ENCODE data around the gene ATP6V0D1.

ATP6V0D1 gene

DNA sequence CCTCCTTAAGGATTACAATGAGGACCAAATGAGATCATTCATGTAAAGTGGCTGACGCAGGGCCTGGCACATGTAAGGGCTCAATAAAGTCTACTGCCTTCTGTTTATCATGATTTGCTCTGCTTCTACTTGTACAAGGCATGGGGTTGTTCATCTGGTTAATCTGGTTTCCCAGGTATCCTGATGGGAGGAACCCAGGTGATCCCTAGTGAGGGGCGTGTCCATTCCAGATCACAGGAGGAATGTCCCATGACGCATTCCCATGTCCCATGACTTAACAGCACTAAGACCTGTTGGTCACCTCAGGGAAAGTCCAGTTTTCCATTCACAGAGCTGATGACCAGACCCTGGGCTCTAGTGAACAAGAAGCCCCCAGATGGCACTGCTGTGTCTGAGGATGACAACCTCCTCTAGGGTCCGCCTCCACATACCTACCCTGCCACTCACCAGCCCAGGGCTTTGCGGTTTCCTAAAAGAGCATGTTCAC lies 76.2 kb downstream of the ATP6V0D1 start:
- no peak for DNase-seq

GRCh38 chr16:67403976-67404555 lies 76.9 kb downstream of the ATP6V0D1 start:
- DNase-seq: no peak

- no peak for DNase-seq
Observed at GRCh38 chr16:67400901-67401300, 80.1 kb downstream of the ATP6V0D1 start.

- no peak for DNase-seq
Observed at GRCh38 chr16:67399749-67400704, 80.9 kb downstream of the ATP6V0D1 start.

DNA sequence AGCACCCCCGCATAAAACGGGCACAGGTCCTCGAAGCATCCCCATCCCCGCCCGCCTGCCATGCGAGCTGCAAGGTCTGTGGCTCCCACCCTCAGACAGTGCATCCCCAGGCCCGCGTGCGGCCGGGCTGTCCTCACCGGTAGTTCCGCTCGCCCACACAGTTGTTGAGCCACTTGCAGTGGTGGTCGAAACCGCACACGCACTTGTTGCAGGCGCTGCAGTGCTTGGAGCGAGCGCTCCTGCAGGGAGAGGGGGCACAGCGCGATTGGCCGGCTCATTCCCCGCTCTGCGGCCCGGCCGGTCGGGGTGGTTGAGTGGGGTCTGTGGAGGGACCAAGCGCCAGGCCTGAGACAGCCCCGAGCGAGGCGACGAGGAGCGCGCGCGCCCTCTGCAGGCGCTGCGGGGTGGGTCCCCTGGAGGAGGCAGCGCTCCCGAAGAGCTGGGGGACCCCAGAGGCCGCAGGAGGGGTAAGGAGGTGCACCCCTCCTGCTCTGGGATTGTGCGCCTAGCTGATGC lies 81.7 kb downstream of the ATP6V0D1 start:
- DNase-seq: peak; percentile 73 to 78

DNA sequence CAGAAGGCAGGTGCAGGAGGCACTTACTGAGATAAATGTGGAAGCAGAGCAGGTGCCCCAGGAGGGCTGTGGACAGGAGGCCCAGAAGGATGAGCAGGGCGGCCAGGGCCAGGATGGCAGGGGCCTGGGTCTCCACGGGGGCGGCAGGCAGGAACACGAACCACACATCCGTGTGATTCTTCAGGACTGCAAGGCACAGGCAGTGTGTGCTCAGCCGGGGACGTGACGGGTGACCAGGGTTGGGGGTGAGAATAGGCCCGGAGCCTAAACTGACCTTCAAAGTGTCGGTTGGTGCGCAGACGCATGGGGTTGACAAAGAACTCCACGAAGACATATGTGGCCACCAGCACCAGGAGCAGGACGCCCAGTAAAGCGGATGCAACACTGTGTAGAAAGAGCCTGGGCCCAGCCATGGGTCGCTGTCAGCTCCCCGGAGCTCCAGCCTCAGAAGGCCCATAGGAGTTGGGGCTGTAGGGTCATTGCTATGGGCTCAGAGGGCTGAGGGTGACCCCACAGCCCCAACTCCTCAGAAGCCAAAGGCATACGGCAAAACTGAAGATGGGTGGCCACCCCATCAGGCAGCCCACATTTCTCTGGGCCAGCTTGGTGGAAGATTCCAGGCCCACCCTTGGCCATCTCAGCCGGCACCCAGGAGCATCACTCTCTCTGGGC lies 82.3 kb downstream of the ATP6V0D1 start:
- DNase-seq: no peak

DNA sequence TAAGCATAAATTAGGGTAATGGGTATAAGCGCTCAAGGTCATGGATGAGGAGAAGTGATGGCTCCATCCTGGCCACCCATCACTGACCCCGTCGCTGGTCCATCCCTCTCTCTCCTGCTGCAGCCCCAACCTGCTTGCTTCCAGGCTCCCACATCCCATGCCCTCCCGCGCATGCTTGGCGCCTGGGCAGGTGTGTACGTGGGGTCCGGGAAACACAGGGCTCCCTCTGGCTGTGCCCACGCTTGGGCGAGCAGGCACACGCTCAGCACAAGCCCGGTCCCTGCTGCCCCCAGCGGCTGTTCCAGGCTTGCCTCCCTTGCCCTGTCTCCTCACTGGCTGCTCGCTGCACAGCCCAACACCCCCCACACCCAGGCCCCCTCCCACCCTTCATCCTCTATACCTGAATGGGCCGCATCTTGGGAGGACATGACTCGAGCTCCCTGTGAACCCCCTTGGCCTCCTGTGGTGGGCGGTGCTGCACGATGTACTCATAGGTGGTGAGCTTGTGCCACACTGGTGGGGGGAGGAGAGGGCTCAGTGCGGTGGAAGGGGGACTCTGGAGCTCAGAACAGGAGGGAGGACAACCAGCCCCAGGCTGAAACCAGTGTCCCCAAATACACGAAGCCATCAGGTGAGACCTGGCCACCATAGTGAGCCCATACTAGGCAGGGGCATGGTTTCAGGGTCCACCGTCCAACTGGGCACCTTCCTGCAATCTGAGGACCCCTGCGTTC lies 83.0 kb downstream of the ATP6V0D1 start:
- no peak for DNase-seq

DNA sequence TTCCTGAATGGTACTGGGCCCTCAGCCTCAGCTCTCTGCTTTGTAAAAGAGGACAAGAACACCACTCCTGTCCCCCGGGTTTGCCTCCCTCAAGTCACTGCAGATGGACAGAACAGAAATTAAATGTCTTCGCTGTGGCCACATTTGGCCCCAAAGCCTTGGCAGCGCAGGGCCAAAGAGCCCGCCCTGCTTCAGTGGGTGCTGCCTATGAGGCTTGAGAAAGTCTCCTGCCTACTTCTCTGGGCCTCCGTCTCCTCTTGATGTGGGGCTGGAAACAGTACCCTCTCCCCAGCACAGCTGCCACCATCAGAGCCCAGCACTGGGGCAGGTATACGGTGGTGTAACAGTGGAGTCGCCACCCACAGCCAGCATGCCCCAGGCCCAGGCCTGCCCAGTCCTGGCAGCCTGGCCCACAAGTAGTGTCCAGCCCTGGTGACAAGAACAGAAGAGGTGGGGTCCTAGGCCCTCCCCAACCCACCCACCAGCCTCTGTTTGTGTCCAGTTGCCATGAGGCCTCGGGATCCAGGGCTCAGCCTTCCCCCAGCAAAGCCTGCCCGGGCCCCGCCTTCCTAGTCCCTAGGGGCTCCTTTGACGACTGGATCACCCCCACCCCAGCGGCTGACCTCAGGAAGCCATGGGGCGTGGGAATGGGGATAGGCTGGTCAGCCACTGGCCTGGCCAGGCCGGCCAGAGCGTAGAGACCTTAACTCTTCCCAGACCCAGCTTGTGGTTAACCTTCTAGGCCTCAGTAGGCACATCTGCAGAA lies 83.7 kb downstream of the ATP6V0D1 start:
- DNase-seq: no peak

DNA sequence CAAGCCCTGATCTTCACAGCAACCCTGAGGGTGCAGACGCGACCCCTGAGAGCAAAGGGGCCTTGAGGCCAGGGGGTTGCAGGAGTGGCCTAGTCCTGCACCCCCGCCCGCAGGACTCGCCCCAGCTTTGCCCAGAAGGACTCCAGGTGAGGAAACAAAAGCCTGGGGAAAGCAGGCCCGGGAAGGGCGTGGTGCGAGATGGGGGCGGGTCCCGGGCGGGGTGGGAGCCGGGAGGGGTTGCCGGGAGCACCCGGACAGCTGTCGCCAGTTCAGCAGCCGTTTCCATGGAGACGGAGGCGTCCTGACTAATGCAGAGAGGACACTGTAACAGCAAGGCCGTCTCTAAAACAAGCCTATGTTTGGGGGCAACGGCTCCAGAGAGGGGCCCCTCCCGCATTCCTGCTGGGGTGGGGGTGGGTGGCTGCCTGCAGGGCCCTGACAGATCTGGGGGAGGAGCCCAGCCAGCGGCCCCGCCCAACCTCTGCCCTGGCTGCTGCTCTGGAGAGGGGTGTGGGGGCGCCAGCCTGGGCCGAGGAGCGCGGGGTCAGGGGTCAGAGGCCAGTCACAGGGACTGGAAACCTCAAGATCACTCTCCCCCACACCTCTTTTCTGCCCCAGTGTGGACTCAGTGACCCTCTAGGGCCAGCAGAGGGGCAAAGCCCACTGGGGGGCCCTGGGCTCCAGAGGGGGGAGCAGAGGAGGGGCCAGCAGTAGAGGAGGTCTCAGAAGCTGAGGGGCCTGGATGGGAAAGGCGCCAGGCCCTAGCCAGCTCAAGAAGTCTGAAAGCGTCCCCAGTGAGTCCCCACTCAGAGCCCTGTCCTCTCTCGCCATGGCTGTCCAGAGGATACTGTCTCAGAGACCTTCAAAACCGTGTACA lies 84.6 kb downstream of the ATP6V0D1 start:
- DNase-seq: no peak

DNA sequence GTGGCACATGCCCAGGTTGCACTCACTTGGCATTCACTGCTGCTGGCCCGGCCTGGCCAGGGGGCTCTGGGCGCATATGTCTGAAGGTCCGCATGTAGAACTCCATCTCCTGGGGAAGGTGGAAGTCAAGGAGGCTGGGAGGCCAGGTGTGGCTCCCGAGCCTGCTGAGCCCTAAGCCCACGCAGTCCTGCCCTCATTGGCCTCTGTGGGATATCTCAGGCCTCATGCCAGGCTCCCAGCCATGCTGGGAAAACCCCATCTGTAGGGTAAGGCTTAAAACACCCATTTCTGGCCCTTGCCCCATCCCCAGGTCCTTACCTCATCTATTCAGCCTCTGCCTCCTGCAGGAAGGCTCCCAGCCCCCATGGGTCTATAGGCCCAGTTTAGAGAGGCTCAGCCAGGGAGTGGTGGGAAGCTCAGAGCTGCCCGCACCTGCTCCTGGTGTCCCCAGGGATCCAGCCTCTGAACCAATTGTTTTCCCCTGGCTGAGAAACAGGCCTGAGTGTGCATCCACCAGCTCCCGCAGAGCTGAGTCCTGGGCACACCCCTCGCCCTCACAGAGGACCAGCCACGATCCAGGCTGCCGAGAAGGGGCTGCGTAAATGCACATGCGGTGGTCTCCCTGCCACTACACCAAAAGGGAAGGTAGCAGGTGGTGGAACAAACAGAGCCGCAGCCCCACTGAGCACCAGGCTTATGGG lies 85.3 kb downstream of the ATP6V0D1 start:
- no peak for DNase-seq

DNA sequence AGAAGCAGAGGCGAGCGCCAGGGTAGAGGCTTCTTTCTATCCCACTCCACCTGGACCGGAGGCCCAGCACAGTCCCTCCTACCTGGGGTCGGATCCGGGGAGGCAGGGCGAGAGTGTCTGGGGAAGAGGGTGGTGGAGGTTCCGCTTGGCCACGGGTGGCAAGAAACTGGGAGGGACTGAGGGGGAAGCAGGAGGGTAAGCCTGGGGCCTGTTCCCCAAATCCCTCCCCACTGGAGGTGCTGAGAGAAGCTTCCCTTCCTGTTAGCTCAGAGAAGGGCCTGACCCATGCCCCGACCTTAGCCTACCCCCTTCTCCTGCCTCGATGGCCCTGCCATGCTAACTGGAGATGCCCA lies 85.9 kb downstream of the ATP6V0D1 start:
- DNase-seq: no peak

GRCh38 chr16:67394155-67395104 lies 86.5 kb downstream of the ATP6V0D1 start:
- DNase-seq: no peak

DNA sequence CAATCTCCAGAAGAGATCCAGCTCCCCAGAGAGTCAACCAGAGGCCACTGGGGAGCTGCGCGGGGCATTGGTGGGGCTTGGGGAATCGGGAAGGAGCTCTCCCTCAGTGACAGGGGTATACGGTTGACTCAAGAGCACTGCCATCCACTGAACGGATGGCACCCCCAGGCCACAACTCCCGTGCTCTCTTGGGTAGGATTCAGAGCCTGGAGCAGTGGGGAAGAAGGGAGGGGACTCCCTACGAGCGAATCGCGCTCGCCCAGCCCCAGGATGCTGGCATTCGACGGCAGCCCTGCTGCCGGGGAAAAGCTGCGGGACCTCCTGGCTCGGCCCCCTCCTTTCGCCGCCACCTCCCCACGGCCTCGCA lies 87.2 kb downstream of the ATP6V0D1 start:
- DNase-seq: no peak

GRCh38 chr16:67393111-67393787 lies 87.7 kb downstream of the ATP6V0D1 start, which contains the start of gene TPPP3:
TPPP3 (minus strand) TSS chr16:67393498; CDS start chr16:67391111, 2,387 bp downstream.
- peak; percentile 60 to 66 for DNase-seq

DNA sequence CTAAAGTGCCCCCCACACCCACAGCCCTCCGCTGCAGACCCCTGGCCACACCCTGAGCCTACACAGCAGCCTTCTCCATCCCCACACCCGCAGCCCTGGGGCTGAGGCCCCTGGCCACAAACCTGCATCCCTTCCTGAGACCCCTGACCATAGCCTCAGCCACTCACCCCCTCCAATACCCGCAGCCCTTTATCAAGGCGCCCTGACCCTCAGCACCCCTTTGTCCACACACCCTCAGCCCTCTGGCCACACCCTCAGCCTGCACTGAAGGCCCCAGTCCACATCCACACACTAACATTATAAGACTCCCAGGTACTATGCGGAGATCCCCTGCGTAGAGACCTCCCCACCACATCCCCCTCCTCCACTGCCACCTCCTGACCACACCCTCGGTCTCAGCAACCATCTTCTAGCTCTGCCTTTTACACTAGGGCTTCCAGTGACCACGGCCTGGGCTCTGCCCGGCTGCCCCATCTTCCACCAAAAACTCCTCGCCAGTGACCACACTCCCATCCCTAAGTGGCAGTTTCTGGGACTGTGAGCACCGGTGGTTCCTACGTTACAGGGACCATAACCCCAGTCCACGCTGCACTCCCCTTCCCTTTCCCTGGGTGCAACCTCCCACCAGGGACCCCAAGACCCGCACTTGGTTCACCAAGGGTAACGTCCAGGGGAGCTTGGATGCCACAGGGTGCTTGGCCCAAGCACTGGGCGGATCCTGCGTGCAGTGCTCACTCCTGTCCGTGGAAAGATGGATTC lies 88.5 kb downstream of the ATP6V0D1 start:
- no peak for DNase-seq

GRCh38 chr16:67391424-67392300 lies 89.3 kb downstream of the ATP6V0D1 start:
- no peak for DNase-seq

Measured in activated T-cell treated with anti-CD3 and anti-CD28 coated beads, Interleukin-2, amount 50 U/mL, for 48 hours (primary cell).